HG03354 (cell line): ENCODE data around the gene ARL4C.

ENCODE experiments used
- ATAC-seq: cut with Tn5 transposase; IDR thresholded peaks from one replicate; pipeline ENCODE4 v1.9.1; 2021; ENCODE audit warnings: mild to moderate bottlenecking; ENCODE audit not compliant: unreplicated experiment, poor library complexity, severe bottlenecking

Gene ARL4C

DNA sequence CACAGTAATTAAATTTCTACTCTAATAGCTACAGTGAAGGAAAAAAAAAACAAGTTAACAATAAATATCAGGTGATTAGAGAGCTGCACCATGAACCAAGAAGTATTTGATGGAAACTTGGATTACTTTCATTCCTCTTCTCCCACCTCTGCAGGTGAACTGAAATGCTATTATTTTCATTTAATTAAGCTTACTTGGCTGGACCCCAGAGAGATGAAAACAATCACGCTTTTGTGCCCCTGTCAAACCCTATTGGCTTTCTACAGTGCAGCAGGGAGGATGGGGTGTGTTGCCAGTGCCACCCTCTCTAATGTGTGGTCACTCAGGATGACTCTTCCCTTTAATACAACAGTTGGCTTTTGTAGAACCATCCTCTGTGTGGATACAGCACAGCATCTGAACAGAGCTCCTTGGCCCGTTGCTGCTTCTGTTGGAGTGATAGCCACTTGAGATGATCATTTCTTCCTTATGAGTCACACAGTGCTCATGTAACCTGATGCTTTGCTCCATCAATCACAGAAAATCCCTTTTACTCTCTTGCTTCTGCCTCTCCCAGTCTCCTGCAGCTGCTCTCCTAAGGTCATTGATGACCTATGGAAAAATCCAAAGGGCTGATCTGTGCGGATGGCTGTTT, 5.5 kb upstream of the ARL4C start:
- ATAC-seq, result no peak

DNA sequence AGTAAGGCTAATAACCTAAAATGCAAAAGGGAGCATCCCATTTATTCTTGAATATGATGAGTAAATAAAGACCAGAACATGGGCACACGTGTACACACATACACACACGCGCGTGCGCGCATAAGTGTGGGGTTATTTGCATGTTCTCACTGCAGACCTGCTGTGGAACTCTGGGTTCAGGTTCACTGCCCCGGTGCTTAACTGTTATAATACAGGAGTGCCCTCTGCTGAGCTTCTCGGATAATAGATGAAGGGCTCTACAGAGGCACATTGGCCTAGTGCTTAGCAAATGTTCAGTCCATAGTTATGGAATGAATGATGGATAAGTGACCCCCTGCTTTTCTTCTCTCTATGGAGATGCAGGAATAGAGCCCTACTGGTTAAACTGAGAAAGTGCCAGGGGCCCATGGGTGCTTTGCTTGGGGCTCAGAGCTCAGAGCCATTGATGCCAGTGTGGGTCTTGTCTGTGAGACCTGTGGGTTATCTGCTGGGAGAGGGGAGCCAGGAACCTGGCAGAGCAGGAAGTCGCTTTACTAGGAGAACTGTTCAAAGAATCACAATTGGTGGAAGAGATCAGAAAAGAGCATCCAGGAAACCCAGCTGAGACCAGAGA, 3.6 kb upstream of the ARL4C start:
- ATAC-seq, result peak; percentile 68

DNA sequence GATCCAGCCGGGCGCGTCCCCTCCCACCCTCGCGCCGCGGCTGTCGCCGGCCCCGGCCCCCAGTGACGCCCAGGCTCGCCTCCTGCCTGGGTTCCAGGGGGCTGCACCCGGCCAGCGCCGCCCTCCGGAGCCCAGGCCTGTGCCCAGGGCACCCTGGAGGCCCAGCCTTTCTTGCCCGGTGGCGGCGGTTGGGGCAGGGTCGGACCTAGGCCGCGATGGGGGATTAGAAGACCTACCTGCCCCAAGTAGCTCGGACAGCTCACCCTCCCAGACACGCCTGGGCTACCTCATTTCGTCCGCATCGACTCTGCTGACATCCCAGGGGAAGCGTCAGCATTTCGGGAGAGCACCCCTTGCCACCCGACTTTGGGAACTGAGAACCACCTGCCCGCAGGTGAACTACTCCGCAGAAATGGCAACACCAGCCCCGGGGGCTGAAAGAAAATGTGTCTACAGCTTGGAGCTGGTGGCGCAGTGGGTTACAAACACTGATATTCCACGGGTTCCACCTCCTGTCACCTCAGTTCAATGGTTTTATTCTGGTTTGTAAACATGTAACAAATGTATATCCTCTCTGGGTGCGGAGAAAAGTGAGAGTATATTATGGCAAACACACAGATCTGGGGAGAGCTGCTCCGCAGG, 834 bp upstream of the ARL4C start:
- ATAC-seq, result no peak

- ATAC-seq, result peak; percentile 51
These were observed 636 bp downstream of the ARL4C start for GRCh38 chr2:234496055-234496834.

DNA sequence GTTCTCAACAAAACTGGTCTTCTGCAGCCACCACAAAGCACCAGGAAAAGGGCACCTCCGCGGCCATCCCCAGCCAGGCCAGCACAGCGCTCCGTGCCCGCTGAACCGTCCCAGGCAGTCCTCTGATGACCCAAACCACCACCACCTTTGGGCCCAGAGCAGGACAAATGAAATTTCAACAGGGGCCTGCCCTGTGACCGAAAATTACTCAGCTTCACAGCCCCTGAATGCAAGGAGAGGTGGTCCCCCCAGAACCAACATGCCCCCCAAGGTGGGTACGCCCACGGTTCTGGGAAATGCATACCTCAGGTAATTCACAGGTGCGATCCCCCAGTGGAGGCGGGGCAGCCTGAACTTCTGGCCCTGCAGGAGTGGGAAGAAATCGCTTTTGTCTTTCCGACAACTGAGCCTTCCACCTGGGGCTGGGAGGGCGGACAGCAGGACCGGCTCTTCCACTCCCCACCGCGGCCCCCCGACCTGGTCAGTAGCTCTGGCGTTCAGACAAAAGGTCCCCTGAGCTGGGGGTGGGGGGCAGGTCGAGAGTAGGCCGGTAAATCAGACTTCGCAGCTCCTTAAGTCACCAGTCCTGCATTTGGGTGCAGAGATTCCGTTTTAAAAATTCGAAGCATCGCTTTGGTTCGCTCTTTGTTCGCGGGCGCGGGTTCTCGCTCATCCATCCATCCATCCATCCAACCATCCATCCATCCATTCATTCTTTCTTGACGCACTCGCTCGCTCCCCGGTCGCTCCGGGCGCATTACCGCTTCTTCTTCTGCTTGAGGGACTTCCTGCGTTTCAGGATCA, 1.4 kb downstream of the ARL4C start:
- no peak for ATAC-seq

DNA sequence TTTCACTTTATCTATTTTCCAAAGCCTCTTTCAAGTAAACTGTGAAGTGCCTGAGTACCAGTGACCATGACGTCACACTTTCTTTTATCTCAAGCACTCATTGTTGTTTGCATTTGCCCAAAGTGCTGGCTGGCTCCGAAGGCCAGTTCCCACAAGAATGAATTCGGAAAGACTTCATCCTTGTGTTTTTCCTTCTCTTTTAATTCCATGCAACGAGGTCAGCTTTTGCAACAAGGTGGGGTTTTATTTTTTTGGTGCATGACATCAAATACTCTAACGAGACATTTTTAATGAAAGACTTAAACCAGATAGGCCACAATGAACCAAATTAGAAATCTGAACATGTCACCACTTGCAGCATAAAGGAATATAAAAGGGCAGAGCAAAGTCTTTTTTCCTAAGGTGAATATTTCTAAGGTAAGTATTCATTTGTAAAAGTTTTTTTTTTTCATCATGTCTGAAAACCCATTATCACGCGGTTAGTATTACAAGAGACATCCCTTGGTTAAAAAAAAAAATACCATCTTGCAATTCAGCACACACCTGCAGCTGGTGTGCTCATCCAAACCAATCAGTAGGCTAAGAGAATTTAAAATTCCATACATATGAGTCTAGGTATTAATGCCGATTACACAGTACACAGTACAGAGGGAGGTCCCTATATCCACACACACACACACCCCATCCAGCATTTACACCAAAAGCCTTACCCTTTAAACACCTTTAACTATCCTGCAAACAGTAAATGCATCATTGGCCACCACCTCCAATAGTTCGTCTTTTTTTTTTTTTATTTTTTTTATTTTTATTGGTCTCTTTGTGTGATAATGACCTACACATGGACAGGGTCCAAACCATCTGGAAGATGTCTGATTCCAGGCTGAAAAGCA, 2.3 kb downstream of the ARL4C start:
- ATAC-seq, result no peak

DNA sequence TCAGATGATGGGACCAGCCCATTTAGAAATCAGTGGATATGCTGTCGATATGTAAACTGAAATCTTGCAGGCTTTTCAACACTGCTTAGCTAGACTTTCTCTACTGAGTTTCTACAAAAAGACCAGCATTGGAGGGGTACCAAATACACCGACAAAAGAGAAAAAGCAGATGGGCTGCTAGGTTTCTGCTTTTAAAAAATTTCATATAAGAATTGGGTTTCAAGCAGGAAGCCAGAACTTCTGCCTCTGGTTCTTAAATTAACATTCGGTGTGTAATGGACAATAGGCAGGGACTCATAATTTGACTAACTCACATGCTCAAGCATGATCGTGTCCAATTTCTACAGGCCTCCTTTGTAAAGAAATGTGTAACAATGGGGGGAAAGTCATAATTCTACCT, 3.1 kb downstream of the ARL4C start:
- no peak for ATAC-seq

GRCh38 chr2:234492717-234493485, 4.0 kb downstream of the ARL4C start:
- no peak for ATAC-seq

- ATAC-seq, result no peak
These were observed 5.0 kb downstream of the ARL4C start for GRCh38 chr2:234491897-234492296.

DNA sequence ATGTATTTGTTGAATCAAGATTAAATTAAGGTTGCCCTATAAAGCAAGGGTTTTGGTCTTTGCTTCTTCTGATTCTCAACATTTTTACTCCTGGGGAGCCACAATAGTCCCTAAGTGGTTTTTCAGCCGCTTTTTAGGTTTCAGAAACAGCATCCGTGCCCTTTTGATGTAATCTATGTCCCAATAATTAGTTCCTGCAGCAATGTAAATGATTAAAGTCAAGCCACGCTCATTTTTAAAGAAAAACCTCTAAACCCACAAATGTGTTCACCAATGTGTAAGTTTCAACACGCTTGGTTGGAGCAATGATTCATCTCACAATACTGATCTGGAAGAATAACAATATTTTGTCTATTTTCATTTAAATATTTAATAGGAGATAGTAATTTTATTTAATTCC, 5.6 kb downstream of the ARL4C start:
- ATAC-seq, result no peak

DNA sequence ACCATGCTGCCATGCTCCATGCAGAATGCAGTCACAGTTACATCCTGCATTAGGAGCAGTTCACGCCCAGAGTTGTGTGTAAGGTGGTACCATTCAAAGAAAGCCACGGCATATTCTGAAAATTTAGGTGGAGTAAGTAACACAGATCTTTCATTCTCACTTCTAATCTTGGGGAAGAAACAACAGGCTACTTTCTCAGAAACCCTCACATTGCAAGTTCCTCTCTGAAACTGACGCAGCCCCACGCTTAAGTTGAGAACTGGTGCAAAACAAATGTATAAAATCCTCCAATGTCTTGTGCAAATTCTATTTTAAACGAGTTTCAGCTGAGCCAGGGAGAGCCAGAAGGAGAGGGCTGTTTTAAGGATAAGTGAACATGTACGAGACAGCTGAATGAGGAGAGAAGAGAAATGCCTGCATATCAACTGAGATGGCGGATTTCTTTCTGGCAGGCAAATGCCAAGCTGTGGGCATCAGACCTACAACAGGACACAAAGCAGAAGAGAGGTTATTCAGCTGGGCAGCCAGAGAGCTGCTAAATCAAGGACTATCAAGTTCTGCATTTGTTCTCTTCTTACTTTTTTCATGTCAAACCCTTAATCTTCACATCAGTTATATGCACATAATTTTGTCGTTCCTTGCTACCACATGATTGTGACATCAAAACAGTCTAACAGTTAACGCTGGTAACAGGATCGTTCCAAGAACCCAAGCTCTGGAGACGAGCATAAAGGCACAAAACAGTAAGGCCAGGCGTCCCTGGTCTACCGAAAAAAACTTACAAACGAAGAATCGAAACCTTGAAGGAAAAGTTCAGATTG, 6.4 kb downstream of the ARL4C start:
- no peak for ATAC-seq

DNA sequence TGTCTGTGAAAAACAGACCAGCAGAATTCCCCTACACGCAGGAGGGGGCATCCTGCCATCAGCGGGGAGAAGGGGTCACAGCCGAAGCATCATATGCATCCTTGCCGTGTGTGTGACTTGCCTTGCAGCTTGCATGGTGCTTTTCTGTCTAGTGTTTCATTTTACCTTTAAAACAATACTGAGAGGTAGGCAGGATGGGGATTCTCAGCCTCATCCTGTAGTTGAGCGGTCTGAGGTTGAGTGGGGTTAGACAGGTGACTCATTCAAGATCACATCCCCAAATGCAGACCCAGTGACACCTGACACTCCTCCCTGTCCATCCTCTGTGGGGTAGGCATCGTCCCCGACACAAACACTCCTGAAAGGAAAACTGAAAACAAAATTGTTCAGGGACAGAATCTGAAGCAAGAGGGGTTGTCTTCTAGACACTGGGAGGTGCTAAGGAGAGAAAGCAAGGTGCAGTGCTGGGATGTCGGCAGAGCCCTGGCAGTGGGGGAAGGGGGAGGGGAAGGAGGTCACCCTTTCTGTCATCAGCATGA, 7.9 kb downstream of the ARL4C start:
- peak; percentile 66 for ATAC-seq

- ATAC-seq, result no peak
These were observed 8.4 kb downstream of the ARL4C start for GRCh38 chr2:234488486-234488885.

DNA sequence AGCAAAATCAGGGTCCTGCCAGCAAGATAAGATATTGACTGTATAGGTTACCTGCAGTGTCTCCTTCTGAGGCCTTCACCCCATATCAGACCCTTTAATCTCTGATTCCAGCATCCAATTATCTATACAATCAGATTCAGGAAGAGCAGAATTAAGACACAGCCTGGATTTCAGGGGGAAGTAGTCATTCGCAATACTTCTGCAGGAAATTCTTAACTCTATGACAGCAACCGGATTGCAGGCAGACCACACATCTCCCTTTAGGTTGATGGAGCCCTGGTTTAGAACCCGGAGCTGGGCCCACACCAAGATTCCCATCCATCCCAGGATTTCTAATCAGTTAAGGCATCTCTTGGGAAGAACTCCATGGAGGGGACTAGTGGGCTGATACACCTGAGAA, 9.5 kb downstream of the ARL4C start:
- ATAC-seq, result no peak

GRCh38 chr2:234483568-234484251, 13.2 kb downstream of the ARL4C start:
- peak; percentile 87 for ATAC-seq

DNA sequence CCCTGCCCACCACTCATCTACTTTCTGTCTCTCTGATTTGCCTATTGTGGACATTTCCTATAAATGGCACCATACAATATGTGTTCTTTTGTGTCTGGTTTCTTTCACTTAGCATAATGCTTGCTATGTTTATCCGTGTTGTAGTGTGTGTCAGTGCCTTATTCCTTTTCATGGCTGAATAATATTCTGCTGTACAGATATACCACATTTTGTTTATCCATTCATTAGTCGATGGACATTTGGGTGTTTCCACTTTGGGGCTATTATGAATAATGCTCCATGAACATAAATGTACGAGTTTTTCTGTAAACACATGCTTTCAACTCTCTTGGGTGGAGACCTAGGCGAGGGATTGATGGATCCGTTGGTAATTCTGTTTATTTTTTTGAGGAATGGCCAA, 15.6 kb downstream of the ARL4C start:
- no peak for ATAC-seq

- ATAC-seq, result no peak
These were observed 16.5 kb downstream of the ARL4C start for GRCh38 chr2:234480337-234480736.
